NCI-H1092 (cell line): ENCODE data around the gene TNFRSF1B.
"Not testable (repeated sequence)": the region's sequence is repeated elsewhere in the genome, so short reads cannot be mapped to it uniquely, and the experiment has no call there.

Experiments used
- DNase-seq: peaks from one replicate; lab custom pipeline; 2025; lab: John Stamatoyannopoulos, UW

TNFRSF1B gene

DNA sequence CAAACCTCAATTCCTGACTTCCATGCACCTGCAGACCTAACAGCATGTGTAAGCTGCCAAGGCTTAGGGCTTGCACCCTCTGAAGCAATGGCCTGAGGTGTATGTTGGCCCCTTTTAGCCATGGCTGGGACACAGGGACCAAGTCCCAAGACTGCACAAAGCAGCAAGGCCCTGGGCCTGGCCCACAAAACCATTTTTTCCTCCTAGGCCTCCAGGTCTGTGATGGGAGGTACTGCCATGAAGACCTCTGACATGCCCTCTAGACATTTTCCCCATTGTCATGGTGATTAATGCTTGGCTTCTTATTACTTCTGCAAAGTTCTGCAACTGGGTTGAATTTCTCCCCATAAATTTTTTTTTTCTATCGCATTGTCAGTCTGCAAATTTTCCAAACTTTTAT, 55.9 kb downstream of the TNFRSF1B start:
- DNase-seq, result not testable (repeated sequence)

DNA sequence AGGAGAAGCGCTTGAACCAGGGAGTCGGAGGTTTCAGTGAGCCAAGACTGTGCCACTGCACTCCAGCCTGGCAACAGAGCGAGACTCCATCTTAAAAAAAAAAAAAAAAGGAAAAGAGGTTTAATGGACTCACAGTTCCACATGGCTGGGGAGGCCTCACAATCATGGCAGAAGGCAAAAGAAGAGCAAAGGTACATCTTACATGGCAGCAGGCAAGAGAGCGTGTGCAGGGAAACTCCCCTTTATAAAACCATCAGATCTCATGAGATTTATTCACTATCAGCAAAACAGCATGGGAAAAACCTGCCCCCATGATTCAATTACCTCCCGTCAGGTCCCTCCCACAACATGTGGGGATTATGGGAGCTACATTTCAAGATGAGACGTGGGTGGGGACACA, 57.3 kb downstream of the TNFRSF1B start:
- not testable (repeated sequence) for DNase-seq

DNA sequence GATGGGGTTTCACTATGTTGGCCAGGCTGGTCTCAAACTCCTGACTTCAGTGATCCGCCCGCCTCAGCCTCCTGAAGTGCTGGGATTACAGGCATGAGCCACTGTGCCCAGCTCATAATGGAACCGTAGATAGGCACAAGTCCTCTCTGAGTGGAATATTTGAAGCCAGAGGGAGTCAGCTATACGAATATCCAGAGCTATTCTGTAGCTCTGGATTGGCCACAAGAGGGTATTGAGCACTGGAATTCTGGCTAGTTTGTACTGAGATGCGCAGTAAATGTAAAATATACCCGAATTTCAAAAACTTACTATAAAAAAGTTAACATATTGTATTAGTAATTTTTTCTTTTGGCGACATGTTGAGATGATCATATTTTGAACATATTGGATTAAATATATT, 62.2 kb downstream of the TNFRSF1B start:
- no peak for DNase-seq

DNA sequence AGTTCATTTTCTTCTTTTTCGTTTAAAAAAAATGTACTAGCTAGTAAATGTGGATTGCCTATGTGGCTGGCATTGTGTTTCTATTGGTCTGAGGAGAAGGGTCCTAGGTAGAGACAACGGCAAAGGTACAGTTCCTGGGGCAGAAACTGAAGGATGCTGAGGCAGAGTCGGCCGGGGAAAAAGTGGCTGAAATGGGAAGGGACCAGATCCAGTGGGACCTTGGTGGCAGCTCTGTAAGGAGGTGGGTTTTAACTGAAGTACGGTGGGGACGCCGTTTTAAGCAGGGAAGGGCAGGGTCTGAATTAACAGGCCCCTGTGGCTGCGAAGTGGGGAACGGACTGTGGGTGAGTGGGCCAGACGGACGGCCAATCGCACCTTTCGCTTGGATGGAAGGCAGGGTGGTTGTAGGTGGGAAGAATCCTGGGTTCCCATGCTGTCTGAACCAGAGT, 62.6 kb downstream of the TNFRSF1B start:
- no peak for DNase-seq

DNA sequence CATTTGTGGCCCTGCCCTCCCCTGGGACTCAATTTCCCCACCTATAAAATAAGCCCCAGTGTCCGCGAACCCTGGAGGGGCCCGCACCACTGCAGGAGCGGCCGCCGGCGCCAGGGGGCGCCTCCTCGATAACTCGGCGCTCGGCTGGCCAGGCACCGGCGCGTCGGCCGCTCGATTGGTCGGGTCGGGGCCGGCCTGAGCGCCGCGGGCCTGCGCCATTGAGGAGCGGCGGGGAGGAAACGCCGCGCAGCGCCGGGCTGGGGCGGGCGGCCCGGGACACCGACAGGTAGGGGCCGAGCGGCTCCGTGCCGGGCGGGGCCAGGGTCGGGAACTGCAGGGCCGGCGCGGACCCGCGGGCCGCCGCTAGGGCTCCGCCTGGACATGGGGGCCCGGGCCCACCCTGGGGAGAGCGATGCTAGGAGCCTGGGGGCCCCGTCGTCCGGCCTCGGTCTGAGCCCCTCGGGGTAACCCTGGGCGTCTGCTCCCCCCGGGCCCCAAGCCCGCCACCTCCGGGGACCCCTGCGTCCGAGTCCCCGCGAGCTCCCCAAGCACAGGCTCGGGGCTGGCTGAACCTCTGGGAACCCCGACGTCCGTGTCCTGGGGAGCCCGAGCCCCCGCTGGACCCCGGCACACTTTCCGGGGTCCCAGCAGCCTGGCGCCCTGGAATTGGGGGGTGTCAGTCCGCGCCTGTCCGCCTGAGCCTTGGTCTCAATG, 63.2 kb downstream of the TNFRSF1B start, which contains the start of gene VPS13D:
Gene VPS13D, plus strand, starts transcription at position 196 of the 714 bp plus-strand sequence. CDS start 4,237 bp downstream, outside the sequence.
- DNase-seq, result peak; percentile 69

GRCh38 chr1:12230549-12231275, 63.9 kb downstream of the TNFRSF1B start:
- DNase-seq, result no peak

GRCh38 chr1:12231276-12231595, 64.4 kb downstream of the TNFRSF1B start:
- DNase-seq, result no peak

DNA sequence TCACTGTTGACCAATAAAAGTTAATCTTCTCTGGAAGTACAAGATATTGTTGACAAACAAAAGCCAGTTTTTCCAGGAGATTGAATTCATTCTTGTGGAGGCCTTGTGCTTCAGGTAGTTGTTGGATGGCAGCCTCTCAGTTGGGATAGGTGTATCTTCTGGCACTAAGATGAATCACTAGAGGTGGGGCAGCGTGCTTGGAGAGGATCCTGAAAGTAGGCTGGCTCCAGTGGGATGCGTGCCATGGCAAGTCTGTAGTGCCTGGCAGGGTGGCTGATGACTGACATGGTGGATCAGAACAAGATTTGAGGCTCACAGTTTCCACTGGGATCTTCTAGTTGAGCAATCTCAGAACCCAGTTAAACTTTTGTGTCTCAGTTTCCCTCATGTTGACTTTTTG, 65.4 kb downstream of the TNFRSF1B start:
- no peak for DNase-seq

GRCh38 chr1:12244078-12244477, 77.3 kb downstream of the TNFRSF1B start:
- no peak for DNase-seq

DNA sequence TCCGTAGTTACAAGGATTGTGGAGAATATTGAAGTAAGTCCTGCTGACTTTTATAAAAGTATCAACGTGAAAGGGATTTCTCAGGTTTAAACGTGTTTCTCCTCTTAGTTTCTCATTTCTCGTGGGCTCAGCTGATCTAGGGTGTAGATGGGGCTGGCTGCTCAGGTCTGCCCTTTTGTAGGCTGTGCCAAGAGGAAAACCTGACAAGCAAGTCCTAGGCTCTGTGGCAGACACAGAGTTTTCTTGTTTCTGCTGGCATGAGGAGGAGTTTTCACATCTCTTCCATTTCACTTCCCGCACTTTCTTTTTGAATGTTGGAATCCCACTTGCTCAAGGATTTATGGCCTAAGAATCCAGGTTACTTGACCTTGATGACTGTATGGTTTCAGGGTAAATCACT, 77.8 kb downstream of the TNFRSF1B start:
- DNase-seq, result no peak

DNA sequence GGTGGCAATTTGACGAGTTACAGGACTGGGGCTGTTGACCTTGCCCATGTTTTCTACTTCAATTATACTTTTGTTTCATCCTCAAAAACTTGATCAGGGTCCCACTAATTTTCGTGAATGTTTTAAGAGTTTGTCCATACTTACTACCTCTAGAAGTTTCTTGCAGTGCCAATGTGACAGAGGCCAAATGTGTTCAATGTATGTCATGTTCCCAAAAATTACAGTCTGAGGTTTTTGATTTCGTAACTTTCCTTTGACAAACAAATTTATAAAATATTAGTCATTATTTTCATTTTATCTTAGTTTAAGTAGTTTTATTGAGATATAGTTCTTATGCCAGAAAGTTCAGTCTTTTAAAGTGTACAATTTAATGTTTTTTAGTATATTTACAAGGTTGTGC, 78.3 kb downstream of the TNFRSF1B start:
- DNase-seq, result no peak

DNA sequence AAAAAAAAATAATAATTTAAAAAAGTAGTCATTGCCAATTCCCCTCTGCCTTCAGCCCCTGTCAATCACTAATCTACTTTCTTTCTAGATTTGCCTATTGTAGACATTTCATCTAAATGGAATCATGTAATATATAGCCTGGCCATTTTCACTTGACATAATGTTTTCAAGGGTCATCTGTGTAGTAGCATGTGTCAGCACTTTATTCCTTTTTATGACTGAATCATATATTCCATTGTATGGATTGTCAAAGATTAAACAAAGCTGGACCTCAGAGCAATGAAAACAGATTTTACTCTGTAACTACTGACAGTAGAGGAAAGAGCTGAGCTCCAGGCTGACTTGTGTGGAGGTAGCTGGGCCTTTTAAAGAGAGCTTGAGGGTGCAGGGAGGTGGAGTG, 78.9 kb downstream of the TNFRSF1B start:
- no peak for DNase-seq

GRCh38 chr1:12246584-12246983, 79.8 kb downstream of the TNFRSF1B start:
- no peak for DNase-seq

DNA sequence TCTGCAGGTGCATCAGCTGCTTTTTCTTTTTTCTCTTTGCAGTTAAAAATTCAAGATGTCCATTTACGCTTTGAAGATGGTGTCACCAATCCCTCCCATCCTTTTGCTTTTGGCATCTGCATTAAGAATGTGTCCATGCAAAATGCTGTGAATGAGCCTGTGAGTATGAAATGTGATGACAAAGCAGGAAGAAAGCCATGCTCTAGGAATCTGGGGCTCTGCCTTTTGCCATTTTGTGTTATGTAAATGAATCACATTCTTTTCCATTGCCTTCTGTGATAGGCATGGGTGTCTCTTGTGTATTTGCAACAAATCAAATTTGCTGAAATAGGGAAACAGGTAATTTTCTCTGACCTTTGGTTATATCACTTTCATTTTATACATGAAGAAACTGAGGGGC, 82.4 kb downstream of the TNFRSF1B start:
- no peak for DNase-seq

GRCh38 chr1:12249748-12250147, 83.0 kb downstream of the TNFRSF1B start:
- DNase-seq, result no peak

DNA sequence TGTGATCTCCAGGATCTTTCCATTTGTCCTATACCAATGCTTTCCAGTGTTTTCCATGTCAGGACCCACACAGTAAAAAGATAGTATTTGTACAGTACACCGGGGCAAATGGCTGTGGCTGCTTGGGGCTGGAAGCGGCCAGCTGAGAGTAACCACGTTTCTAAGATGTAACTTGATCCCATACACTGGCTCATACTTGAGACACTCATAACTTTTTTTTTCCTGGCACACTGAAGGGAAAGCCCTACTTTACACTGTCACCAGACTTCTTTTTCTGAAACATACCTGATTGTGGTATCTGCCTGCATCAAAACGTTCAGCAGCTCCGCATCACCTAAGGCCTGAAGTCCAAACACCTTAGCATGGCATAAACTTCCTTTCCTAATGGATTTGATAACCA, 84.7 kb downstream of the TNFRSF1B start:
- no peak for DNase-seq

DNA sequence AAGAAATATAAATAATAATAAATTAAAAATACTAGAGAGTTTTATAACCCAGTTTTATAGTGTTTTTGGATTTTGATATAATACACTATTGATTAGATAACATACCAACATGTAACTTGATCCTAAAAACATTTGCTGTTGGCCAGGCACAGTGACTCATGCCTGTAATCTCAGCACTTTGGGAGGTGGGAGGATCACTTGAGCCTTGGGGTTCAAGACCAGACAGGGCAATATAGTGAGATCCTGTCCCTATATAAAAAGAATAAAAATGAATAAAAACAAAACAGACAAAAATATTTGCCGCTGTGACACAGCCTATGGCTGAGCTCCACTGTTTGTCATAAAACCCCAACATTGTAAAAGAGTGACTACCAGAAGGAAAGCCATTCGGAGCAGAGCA, 89.1 kb downstream of the TNFRSF1B start:
- DNase-seq, result no peak

DNA sequence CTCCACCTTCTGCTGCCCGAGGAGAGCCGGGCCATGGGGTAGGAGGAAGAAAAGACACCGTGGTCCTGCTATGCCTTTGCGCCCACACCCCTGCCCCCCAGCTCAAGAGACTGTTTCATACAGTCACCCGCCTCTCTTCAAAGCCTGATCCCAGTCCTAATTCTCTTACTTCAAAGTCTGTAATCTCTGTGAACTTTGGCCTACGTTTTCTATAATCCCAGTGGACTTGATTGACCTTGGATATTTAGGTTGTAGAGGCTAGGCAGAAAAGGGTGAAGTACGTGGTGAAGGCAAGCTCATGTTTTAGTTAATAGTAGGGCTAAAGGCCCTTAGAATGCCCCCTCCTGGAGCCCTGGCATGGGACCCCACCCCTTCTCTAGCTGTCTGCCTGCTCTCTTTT, 91.5 kb downstream of the TNFRSF1B start:
- DNase-seq, result no peak
